GM19043 (cell line): ENCODE measurements around the gene OXSR1.
"Not testable (repeated sequence)": the region's sequence is repeated elsewhere in the genome, so short reads cannot be mapped to it uniquely, and the experiment has no call there.

Experiments
- ATAC-seq: cut with Tn5 transposase; IDR thresholded peaks from one replicate; pipeline ENCODE4 v1.9.1; 2021; ENCODE audit warnings: low read depth; ENCODE audit not compliant: unreplicated experiment

The OXSR1 gene

GRCh38 chr3:38264779-38265178, 99.4 kb downstream of the OXSR1 start:
- no peak for ATAC-seq

GRCh38 chr3:38265604-38266307, 100.4 kb downstream of the OXSR1 start, which contains the start of gene SLC22A13:
Gene SLC22A13, plus strand, starts transcription at chr3:38265812. Its CDS starts 49 bp downstream, at chr3:38265861.
- ATAC-seq = no peak

- ATAC-seq = no peak
Observed at GRCh38 chr3:38266810-38267209, 101.5 kb downstream of the OXSR1 start.

- ATAC-seq = no peak
Observed at GRCh38 chr3:38267662-38268061, 102.3 kb downstream of the OXSR1 start.

- ATAC-seq = no peak
Observed at GRCh38 chr3:38268087-38268486, 102.8 kb downstream of the OXSR1 start.

GRCh38 chr3:38268522-38268921, 103.2 kb downstream of the OXSR1 start:
- no peak for ATAC-seq

- ATAC-seq = no peak
Observed at GRCh38 chr3:38270606-38271005, 105.3 kb downstream of the OXSR1 start.

GRCh38 chr3:38271553-38271952, 106.2 kb downstream of the OXSR1 start:
- no peak for ATAC-seq

- no peak for ATAC-seq
Observed at GRCh38 chr3:38274864-38275649, 109.7 kb downstream of the OXSR1 start.

- no peak for ATAC-seq
Observed at GRCh38 chr3:38275658-38276057, 110.3 kb downstream of the OXSR1 start.

- no peak for ATAC-seq
Observed at GRCh38 chr3:38276081-38276916, 111.0 kb downstream of the OXSR1 start.

GRCh38 chr3:38276917-38277630, 111.7 kb downstream of the OXSR1 start:
- ATAC-seq = no peak

GRCh38 chr3:38278841-38279240, 113.5 kb downstream of the OXSR1 start:
- ATAC-seq = no peak

GRCh38 chr3:38281895-38282686, 116.8 kb downstream of the OXSR1 start, which contains the start of gene SLC22A14:
Gene SLC22A14, plus strand, starts transcription at chr3:38282294. Its CDS starts 23,733 bp downstream, at chr3:38306027.
- no peak for ATAC-seq

GRCh38 chr3:38283810-38284755, 118.7 kb downstream of the OXSR1 start:
- no peak for ATAC-seq

- ATAC-seq = no peak
Observed at GRCh38 chr3:38284756-38285150, 119.4 kb downstream of the OXSR1 start.

- not testable (repeated sequence) for ATAC-seq
Observed at GRCh38 chr3:38289286-38290217, 124.2 kb downstream of the OXSR1 start.
